NCI-H1930 (cell line): ENCODE results near the gene ASL.
A peak's percentile ranks its signal among the peaks of the same experiment; 100 is the strongest.
"Not testable (repeated sequence)": the region's sequence is repeated elsewhere in the genome, so short reads cannot be mapped to it uniquely, and the experiment has no call there.

Source experiments
- DNase-seq, 2 experiments: peaks; one replicate each; lab custom pipeline; 2025; lab: John Stamatoyannopoulos, UW

The ASL gene

DNA sequence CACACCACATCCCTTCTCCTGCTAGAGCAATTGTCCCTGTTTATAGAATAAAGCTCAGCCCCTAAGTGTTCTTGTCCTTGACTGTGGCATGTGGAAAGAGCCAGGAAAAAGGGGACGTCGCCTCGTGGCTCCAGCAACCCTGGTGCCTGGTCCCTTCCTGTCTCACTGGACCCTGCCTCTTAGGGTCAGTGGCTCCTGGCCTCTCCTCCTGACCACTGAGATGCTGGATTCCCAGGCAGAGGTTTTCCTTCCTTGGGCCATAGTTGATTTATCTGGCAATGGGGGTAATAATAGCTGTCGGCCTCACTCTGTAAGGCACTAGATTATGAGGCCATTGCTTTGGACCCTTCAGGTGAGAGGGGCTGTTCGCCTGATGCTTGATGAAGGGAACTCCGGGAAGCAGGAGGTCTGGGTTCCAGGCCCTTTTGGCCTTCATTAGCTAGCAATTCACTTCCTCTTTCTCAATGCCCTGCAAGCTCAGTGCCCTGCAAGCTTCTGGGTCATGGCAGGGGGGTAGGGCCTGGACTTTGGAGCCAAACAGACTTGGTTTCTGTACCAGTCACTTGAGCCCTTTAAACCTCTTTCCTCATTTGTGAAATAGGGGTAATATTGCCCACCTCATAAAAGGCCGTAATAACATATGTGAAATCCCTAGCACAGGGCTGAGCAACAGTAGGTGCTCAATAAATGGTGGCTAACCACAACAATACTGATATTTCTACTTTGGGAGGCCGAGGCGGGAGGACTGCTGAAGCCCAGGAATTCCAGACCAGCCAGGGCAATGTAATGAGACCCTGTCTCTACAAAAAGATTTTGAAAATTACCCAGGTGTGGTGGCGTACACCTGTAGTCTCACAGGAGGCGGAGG lies 1.1 kb downstream of the ASL start:
- no peak for DNase-seq

DNA sequence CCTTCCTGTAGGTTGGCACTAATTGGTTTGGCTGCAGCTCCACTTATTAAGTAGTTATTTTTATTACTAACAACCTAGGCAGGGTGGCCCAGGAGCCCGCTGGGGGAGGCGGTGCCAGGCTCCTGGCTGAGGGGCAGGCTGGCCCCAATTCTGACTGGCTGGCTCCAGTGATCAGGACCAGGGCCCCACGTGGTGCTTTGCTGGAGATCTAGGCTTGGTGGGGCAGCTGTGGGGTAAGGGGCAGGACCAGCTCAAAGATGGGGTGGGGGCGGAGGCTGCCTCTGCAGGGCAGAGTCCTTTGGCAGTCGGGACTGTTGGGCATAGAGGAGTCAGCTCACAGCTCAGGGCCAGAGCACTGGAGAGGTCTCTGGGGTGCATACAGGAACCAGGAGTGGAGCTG lies 2.4 kb downstream of the ASL start:
- DNase-seq = no peak

DNA sequence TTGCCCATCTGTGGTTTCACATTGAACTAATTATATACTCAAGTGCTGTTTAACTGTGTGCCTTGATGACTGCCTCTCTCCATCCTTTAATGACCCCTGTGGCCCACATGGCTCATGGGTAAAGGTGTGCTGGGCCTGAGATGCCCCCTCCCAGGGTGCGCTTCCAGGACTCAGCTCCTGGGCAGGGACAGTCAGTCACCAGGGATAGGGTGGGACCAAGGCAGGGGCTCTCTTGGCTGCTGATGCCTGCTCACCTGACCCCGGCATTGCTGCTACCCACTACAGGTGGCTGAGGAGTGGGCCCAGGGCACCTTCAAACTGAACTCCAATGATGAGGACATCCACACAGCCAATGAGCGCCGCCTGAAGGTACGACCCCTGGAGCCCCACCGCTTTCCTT lies 6.5 kb downstream of the ASL start:
- DNase-seq = no peak

DNA sequence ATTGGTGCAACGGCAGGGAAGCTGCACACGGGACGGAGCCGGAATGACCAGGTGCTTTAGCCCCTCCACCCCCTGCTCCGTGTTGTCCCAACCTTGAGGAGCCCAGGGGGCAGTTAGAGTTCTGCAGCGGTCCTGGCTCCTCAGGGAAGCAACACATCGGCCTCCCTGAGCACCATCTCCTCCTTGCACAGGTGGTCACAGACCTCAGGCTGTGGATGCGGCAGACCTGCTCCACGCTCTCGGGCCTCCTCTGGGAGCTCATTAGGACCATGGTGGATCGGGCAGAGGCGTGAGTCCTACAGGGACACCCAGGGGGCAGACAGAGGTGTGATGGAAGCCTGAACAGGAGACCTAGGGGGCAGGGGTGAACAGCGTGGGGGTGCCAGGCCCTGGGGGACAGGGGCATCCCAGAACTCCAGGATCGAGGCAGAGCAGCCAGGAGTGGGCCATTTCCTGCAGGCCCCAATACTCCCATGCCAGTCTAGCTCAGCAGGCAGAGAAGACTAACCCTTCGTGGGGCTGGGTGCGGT lies 7.3 kb downstream of the ASL start:
- no peak for DNase-seq

DNA sequence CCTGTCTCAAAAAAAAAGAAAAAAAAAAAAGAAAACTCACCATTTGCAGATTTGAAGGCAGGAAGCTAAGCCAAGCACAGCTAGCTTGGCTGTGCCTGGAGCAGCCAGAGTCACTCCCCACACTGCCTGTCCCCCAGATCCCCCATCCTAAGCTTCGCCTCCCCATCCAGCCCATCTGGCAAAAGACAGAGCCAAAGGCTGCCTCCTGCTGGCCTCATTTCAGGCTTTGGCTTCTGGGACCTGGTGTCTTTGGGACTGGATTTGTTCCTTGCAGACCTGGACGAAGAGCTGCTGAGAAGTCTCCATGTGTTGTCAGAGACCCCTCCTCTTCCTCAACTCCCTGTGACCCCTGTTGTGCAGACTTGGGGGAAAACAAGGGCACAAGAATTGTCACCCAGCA lies 8.1 kb downstream of the ASL start:
- no peak for DNase-seq

DNA sequence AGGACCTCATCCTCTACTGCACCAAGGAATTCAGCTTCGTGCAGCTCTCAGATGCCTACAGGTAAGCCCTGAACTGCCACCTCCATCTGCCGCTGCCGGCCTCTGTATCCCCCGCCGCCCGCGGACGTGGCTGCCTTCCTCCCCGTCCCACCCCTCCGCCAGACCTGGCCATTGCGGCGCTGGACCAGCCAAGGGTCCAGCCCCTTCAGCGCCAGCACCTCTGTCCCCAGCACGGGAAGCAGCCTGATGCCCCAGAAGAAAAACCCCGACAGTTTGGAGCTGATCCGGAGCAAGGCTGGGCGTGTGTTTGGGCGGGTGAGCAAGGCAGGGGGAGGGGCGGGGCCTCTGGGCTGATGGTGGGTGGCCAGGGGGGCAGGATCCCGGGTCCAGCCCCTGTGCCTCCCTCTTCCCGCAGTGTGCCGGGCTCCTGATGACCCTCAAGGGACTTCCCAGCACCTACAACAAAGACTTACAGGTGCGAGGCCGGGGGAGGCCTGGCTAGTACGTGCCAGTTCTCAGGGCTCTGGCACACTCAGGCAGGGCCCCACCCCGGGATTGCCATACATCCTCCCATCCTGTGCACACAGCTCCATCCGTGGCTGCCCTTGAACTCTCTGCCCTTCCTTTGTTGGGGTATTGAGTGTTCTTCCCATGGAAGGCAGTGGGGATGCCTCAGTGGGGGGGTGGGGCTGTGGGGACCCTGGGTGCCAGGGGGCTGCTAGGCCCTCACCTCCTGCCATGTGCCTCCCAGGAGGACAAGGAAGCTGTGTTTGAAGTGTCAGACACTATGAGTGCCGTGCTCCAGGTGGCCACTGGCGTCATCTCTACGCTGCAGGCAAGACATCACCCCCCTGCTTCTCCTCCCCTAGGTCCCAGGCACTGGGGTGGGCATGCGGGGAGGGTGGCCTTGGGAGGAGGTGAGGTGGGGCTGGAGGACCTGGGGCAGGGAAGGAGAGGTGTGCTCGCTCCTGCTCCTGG lies 13.5 kb downstream of the ASL start:
- no peak for DNase-seq

DNA sequence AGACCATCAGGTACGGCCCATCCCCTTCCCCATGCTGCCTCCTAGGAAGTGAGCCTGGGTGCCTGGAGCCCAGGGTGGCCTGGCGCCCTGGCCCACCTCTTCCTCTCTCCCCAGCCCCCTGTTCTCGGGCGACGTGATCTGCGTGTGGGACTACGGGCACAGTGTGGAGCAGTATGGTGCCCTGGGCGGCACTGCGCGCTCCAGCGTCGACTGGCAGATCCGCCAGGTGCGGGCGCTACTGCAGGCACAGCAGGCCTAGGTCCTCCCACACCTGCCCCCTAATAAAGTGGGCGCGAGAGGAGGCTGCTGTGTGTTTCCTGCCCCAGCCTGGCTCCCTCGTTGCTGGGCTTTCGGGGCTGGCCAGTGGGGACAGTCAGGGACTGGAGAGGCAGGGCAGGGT lies 17.0 kb downstream of the ASL start:
- no peak for DNase-seq

DNA sequence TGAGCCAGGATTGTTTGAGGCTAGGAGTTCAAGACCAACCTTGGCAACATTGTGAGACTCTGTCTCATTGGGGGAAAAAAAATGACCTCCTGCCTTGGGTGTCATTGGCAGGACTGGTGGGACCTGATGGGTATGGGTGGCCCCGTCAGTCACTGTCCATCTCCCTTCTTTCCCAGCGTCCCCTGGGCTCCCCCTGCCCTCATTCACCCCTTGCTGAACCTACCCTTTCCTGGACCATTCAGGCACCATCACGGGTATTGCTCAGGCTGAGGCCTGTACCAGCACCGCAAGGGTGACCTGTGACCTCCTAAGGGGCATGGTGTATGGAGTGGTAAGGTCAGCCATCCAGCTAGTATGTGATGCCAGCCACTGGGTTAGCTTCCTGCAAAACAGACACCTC lies 19.4 kb downstream of the ASL start:
- DNase-seq = no peak

DNA sequence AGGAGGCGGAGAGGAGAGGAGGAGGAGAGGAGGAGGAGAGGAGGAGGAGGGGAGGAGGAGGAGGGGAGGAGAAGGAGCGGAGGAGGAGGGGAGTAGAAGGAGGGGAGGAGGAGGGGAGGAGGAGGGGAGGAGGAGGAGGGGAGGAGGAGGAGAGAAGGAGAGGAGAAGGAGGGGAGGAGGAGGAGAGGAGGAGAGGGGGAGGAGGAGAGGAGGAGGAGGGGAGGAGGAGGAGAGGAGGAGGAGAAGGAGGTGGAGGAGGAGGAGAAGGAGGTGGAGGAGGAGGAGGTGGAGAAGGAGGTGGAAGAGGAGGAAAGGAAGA lies 23.6 kb downstream of the ASL start:
- DNase-seq = no peak

DNA sequence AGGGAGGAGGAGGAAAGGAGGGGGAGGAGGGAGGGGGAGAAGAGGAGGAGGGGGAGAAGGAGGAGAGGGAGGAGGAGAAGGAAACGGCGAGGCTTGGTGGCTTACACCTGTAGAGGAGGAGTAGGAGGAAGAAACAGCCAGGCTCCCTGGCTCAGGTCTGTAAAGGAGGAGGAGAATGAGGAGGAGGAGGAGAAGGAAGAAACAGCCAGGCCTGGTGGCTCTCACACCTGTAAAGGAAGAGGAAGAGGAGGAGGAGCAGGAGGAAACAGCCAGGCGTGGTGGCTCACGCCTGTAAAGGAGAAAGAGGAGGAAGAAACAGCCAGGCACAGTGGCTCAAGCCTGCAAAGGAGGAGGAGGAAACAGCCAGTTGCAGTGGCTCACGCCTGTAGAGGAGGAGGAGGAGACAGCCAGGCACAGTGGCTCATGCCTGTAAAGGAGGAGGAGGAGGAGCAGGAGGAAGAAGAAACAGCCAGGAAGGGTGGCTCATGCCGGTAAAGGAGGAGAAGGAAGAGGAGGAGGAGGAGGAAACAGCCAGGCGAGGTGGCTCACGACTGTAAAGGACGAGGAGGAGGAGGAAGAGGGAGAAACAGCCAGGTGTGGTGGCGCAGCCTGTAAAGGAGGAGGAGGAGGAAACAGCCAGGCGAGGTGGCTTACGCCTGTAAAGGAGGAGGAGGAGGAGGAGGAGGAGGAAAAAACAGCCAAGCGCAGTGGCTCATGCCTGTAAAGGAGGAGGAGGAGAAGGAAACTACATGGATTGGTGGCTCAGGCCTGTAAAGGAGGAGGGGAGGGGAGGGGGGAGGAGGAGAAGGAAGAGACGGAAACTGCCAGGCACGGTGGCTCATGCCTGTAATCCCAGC lies 24.2 kb downstream of the ASL start:
- no peak for DNase-seq

DNA sequence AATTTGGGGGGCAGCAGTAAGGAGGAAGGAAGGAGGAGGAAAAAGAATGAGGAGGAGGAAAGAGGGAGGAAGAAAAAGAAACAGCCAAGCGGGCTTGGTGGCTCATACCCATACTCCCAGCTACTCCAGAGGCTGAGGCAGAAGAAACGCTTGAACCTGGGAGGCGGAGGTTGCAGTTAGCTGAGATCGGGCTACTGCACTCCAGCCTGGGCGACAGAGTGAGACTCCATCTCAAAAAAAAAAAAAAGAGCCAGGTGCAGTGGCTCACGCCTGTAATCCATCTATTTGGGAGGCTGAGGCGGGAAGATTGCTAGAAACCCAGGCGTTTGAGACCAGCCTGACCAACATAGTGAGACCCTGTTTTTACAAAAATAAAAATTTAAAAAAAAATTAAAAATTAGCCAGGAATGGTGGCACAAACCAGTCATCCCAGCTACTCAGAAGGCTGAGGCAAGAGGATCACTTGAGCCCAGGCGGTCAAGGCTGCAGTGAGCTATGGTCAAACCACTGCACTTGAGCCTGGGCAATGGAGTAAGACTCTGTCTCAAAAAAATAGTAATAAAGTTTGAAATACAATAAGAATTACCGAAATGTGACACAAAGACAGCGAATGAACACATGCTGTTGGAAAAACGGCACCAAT lies 24.9 kb downstream of the ASL start:
- DNase-seq = no peak

DNA sequence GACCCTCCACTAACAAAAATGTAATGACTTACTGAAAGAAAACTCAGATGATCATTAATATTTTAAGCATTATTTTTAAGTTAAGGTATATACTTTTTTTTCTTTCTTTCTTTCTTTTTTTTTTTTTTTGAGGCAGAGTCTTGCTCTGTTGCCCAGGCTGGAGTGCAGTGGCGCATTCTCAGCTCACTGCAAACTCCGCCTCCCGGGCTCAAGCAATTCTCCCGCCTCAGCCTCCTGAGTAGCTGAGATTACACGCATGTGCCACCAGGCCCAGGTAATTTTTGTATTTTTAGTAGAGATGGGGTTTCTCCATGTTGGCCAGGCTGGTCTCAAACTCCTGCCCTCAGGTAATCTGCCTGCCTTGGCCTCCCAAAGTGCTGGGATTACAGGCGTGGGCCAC lies 26.5 kb downstream of the ASL start:
- not testable (repeated sequence) for DNase-seq

GRCh38 chr7:66103994-66104393 lies 28.4 kb downstream of the ASL start:
- DNase-seq = not testable (repeated sequence)

DNA sequence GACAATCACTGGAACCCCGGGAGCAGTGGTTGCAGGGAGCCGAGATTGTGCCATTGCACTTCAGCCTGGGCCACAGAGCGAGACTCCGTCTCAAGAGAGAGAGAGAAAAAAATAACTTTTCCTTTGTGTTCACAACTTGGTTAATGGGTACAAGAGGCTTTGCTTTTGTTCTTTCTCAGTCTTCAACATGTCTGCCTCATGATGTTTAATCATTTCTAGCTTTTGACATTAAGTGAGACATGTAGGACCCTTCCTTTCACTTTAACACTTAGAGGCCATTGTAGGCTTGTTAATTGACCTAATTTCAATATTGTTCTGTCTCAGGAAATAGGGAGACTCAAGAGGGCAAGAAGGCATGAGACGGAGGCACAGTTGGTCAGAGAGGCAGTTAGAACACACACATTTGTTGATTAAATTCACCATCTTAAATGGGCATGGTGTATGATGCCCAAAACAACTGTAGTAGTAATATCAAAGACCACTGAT lies 29.7 kb downstream of the ASL start:
- no peak for DNase-seq

- not testable (repeated sequence) for DNase-seq
These were observed 32.8 kb downstream of the ASL start for GRCh38 chr7:66108410-66108809.

DNA sequence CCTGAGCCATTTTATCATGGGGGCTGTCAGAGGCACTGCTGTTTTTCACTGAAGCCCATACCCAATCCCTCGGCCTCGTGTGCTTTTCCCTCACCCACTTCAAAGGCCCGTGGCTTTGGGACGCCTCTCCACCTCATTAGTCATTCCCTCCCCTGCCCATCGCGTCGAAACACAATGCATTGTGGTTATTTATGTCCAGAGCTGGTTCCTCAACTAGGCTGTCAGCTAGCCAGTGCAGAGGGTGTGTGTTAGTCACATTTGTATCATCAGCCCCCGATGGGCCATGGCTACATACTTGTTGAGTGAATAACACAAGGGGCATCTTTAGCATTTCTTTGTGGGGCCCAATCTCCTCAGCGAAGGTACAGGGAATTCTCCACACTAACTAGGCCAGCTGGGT lies 35.2 kb downstream of the ASL start:
- no peak for DNase-seq

GRCh38 chr7:66114743-66115649 lies 39.4 kb downstream of the ASL start, which contains the start of gene CRCP:
Gene CRCP, plus strand, starts transcription at chr7:66114847. Its CDS starts 116 bp downstream, at chr7:66114963.
- peak; percentile 64 to 74 for DNase-seq

- not testable (repeated sequence) for DNase-seq
These were observed 41.2 kb downstream of the ASL start for GRCh38 chr7:66116680-66117420.

DNA sequence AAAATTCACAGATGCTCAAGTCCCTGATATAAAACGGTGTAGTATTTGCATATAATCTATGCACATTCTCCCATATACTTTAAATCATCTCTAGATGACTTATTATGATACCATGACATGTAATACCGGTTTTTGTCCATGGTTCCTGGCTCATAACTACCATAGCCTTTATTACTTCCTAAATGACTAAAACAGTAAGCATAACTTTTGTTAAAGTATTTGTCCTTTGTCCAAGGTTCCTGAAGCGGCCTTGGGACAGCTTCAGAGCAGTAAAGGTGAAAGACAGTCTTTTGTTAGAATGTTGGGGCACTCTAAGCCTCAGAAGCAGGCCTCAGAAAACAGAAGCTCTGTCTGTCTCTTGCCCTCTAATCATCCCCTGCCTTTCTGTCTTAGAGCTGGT lies 43.0 kb downstream of the ASL start:
- DNase-seq = no peak
